PFSK-1 (cell line): ENCODE results near the gene SETD1A.

Experiments
- POLR2AphosphoS5 ChIP-seq: IDR thresholded peaks from 2 replicates; pipeline ENCODE4 v1.6.1; 2012; ENCODE audit warnings: low read depth, mild to moderate bottlenecking, control low read depth, low read length, moderate library complexity
- SIN3A ChIP-seq: IDR thresholded peaks from 2 replicates; pipeline ENCODE4 v1.6.1; 2012; ENCODE audit warnings: mild to moderate bottlenecking, low read length, moderate library complexity, borderline replicate concordance; ENCODE audit not compliant: insufficient read depth

DNA sequence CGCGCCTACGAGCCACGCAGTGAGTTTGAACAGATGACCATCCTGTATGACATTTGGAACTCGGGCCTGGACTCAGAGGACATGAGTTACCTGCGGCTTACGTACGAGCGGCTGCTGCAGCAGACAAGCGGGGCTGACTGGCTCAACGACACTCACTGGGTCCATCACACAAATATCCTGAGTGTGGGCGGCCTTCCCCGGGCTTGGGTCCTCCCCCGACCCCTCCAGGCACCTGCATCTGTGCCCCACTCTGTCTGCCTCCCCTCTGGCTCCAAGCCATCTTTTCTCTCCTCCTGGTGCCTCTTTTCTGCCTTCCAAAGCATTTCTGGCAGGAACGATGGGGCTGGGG is 22.4 kb downstream of the SETD1A start:
- no peak for TF ChIP-seq POLR2AphosphoS5
- TF ChIP-seq SIN3A, result no peak
